EL (cell line): Measurements from ENCODE around the gene CD46.
"Not testable (repeated sequence)": the region's sequence is repeated elsewhere in the genome, so short reads cannot be mapped to it uniquely, and the experiment has no call there.

ENCODE experiments used
- DNase-seq: peaks from one replicate; pipeline ENCODE4 v3.0.0-alpha.2; 2016

CD46 gene

DNA sequence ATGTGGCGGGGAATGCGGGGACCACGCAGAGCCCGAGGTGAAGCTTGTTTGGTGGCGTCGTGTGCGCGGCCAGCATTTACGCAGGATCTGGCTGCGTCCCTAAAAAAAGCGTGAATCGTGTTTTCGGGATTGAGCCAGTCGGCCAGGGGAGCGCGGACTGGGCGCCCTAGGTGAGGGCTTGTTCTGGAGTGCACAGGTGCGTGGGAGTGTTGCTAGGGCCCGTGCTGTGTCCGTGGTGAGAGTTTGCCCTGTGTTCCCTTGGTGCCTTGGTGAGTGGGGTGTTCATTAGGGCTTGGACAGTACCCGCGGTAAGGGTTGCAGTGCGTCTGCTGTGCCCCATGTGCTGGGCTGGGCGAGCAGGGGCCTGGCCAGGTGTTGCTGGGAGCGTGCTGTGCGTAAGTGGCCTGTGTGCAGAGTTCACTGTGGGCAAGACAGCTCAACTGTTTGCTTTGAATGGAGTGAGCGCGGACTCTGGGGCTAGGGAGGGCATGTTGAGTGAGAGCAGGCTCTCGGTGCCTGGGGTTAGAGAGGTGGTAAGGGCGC is 673 bp downstream of the CD46 start:
- DNase-seq = peak; percentile 12

DNA sequence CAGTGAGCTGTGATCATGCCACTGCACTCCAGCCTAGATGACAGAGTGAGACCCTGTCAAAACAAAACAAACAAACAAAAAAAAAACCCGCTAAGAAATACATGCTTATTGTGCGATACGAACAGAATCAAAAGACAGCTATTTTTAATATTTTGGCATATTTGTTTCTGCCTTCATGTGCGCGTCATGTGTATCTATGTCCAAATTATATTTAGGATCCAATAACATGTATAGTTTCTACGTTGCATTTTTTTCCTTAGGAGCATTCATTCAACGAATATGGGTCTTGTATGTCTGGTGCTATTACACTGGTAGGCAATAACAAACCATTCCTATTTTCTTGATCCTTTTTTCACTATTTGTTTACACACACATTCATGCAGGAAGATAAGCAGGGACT is 1.8 kb downstream of the CD46 start:
- no peak for DNase-seq

DNA sequence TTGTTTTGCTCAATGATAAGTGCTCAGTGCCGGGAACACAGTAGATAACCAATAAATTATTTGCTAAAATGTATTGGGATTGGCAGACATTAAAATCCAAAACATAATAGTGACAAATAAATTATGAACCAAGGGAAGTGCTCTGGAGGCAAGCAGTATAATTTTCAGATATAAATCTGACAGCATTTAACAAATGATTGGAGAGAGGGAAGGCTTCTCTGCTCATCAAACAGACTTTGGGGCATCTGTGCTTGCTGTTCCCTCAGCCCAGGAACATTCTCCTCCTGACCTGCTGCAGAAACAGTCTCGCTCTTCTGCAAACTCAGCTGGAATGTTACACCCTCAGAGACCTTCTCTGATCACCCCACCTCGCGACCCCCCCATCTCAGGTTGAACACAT is 2.2 kb downstream of the CD46 start:
- DNase-seq = no peak

DNA sequence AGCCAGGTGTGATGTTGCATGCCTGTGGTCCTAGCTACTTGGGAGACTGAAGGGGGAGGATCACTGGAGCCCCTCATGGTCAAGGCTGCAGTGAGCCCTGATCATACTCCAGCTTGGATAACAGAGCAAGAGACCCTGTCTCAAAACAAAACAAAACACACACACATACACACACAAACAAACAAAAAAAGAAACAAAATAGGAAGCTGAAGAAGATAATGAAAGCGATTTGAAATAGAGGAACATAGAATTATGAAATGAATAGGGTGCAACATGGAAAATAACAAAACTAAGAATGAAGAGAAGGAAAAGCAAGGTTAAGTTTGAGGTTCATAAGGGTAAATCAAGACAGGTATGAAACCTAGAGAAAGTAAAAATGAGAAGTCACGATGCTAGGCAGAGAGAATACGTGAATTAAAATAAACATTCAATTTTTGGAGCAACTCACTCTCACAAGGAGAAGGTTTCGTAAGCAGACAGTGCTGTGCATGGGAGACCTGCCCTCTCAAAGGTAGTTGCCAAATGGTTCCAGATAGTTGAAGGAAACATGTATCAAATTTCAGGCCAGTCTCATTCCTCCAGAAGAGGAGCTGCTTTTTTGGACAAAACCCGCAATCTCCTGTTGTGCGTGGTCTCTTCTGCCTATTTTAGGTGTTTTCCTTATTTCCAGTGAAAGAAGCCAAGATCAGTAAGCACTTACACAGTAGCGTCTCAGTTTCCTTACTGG is 3.3 kb downstream of the CD46 start:
- DNase-seq = no peak

DNA sequence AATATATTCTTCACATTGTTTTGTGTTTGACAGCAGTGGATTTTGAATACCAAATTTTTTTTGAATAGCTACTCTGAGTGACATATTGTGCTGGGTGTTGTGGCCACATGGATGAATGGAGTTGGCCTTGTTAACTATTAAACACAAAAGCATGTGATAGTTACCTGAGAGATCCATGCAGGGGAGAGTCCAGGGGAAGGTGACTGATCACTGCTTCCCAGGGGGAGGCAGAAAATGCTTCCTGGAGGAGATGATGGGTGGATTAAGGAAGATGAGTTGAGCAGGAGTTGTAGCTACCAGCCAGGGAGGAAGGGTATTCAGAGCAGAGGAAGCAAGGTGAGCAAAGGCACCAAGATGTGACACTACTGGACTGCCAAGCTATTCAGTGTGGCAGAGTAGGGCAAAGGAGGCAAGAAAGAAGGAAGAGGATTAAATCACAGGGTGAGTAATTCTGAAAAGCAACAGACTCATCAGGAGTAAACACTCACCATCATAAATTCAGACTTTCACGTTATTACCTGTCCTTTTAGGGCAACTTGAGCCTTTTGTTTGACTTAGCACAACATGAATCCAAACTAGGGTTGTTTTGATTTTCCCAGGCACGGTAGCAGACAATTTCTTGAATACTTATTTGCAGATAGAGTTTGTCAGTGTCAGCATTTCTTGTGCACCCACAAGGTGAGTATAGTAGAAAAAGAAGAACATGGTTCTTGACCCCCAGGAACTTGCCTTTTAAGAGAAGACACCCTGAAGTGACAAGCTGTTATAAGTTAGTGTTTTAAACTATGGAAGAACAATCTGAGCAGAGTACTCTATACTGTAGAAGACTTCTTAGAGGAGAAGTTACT is 4.2 kb downstream of the CD46 start:
- DNase-seq = no peak

DNA sequence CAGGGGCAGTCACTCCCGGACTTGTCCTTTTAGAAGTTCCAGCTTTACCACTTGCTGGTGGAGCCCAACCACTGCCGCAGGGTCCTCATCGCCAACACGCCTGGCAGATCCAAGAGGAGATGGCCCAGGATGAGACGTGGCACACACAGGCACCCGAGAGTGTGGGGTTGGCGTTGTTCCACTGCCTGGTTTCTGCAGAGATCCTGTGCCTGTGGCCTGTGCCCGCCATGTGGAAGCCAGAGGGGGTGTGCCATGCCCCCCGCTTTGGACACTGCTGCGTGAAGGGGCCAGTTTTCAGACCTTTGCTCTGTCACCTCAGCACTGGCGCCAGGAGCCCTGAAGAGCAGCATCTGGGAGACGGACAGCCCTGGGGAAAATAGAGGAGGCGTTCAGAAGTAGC is 10.8 kb downstream of the CD46 start:
- DNase-seq = no peak

DNA sequence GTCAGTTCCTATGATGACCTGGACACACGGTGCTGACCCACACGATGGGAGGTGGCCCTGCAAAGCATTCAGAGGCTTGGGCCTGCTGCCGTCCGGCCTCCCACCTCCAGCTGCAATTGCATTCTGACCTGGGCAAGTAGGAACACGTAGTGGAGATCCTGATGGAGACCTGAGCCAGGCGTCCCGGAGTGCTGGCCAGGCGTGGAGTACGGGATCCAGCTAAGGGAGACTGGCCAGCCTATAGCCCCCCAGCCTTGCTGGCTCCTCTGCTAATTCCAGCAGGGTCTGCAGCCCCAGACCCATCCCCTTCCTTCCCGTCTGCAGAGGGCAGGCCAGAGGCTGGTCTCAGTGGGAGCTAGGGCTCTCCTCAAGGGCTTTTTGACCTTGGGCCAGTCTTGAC is 11.2 kb downstream of the CD46 start:
- DNase-seq = no peak

DNA sequence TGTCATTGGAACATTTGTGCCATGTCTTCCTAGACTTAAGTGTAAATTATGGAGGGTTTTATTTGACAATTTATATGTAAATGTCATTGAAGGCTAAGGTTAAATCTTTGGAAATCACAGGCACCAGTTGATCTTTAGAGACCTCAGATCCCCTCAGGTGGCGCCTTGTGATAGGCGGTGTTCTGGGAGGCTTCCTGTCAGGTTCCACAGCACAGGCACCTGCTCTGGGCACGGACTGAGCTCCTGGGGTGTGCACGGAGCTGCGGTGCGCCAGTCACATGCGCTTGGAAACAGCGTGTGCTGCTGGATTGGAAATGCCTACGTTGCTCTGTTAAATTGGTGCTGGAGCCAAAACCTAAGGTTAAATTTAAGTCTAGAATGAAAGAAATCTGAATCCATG is 12.1 kb downstream of the CD46 start:
- DNase-seq = no peak

DNA sequence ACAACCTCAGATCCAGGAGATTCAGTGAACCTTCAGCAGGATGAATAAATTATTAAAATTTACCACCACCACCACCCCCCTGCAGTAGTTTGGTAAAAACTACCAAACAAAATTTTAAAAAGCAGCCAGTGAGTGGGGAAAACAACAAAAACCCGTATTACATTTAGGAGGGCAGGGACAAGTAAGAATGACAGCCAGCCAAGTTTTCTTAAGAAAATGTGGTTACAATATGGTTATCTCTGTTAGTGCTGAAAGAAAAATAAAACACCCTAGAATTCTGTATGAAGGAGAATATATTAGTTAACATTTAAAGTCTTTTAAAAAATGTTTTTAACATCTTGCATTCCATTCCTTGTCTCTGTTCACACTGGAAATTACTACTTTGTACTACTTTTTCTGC is 14.7 kb downstream of the CD46 start:
- DNase-seq = no peak

DNA sequence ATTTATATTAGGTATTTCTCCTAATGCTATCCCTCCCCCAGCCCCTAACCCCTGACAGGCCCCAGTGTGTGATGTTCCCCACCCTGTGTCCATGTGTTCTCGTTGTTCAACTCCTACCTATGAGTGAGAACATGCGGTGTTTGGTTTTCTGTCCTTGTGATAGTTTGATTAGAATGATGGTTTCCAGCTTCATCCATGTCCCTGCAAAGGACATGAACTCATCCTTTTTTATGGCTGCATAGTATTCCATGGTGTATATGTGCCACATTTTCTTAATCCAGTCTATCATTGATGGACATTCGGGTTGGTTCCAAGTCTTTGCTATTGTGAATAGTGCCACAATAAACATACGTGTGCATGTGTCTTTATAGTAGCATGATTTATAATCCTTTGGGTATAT is 18.7 kb downstream of the CD46 start:
- not testable (repeated sequence) for DNase-seq

DNA sequence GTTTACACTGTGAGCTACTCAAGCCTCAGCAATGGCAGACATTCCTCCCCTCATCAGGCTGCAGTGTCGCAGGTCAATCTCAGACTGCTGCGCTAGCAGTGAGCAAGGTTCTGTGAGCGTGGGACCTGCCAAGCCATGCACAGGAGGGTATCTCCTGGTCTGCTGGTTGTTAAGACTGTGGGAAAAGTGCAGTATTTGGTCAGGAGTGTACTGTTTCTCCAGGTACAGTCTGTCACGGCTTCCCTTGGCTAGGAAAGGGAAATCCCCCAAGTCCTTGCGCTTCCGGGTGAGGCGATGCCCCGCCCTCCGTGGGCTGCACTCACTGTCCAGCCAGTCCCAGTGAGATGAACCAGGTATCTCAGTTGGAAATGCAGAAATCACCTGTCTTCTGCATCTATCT is 24.2 kb downstream of the CD46 start:
- DNase-seq = not testable (repeated sequence)

DNA sequence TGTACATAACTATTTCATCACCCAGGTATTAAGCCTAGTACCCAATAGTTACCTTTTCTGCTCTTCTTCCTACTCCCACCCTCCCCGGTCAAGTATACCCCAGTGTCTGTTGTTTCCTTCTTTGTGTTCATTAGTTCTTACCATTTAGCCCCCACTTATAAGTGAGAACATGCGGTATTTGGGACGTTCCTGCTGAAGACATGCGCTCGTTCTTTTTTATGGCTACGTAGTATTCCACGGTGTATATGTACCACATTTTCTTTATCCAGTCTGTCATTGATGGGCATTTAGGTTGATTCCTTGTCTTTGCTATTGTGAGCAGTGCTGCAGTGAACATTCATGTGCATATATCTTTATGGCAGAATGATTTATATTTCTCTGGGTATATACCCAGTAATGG is 25.6 kb downstream of the CD46 start:
- not testable (repeated sequence) for DNase-seq

DNA sequence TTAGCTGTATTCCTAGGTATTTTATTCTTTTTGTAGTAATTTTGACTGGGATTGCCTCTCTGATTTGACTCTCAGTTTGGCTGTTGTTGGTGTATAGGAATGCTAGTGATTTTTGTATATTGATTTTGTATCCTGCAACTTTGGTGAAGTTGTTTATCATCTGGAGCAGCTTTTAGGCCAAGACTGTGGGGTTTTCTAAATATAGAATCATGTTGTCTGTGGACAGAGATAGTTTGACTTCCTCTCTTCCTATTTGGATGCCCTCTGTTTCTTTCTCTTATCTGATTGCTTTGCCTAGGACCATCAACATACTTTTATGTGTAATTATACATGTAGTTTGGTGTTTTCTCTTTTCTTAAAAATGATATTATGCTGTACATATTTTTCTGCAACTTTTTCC is 27.2 kb downstream of the CD46 start:
- no peak for DNase-seq

DNA sequence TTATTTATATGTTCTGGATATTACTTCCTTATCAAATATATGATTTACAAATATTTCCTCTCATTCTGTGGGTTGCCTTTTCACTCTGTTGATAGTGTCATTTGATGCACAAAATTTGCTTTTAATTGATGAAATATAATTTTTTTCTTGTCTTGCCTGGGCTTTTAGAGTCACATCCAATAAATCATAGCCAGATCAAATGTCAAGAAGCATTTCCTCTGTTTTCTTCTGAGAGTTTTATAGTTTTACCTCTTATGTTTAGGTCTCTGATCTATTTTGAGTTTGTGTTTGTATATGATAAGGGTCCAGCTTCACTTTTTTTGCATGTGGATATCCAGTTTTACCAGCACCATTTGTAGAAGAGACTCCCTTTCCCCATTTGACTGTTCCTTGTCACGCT is 29.5 kb downstream of the CD46 start:
- DNase-seq = no peak

DNA sequence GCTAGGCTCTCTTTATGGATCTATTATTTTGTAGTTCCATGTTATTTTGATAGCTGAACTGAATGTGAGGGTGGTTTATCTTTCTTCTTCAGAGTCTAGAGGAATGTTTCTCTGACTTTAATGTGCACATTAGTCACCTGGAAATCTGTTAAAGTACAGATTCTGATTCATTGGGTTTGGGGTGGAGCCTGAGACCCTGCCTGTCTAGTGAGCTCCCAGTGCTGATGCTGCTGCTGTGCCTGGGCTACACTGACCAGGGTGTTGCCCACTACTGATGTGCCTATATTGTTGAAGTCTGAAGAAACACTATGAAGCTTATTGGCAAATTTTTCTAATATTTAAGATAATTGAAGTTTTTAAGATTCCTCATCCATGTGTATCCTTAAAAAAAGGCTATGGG is 35.9 kb downstream of the CD46 start:
- DNase-seq = peak; percentile 60

DNA sequence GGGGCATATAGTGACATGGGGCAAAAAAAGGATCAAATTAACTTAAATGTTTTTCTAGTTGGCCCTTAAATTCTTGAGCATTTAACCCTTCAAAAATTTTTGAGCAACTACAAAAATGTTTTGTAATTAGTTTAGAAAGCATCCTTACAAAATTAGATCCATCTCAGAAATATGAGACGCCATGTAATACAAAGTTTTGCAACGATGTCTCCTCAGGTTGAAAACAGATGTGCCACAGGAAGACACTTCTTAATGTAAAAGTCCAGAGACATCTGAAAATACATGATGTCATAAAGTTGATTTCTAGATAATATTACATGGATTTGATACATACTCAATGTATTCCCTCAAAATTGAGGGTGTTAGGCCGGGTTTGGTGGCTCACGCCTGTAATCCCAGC is 37.5 kb downstream of the CD46 start:
- DNase-seq = no peak

DNA sequence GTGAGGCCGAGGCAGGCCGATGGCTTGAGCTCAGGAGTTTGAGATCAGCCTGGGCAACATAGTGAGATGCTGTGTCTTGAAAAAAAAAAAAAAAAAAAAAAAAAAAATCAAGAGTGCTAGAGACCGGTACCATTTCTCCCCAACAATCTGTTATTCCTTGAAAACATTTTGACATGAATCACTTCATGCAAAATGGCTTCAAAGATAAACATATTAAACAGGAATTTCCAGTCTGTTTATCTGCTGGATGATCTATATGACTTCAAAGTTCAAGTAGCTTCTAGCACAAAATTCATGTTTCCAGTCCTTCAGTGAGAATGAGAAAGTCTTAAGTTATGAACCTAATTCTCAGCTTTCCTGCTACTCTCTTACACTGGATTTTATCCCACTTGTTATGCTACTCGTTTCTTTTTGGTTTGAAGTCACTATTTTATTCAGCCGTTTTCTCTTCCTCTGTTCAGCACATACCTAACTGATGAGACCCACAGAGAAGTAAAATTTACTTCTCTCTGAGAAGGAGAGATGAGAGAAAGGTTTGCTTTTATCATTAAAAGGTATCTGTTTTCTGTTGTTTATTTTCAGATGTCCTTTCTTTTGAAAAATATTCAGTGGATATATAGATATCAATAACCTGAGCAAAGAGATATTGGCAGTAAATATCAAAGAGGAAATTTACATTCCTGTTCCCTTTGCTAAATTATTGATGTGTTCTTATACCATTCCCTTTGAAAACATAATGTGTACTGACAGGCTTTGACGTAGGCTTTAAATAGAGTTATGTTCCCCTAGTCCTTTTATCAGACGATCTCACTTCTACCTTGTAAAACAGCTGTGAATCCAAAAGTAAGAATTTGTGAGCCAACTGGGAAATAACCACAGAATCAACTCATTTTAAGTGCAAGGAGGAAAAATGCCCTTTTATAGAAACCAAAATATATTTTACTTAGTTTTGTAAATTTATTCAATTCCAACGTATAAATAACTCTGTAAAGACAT is 38.2 kb downstream of the CD46 start:
- DNase-seq = peak; percentile 55

DNA sequence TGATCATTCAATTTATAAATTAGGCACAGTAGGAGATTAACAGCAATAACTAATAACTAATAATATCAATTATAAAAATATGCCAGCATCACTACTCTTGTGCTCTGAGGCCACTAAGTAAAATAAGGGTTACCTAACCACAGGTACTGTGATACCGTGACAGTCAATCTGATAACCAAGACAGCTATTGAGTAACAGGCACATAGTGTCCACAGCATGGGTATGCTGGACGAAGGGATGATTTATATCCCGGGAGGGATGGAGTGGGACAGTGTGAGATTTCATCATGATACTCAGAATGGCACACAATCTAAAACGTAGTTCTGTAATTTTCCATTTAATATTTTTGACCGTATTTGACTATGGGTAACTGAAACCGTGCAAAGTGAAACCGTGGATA is 39.4 kb downstream of the CD46 start:
- DNase-seq = no peak

DNA sequence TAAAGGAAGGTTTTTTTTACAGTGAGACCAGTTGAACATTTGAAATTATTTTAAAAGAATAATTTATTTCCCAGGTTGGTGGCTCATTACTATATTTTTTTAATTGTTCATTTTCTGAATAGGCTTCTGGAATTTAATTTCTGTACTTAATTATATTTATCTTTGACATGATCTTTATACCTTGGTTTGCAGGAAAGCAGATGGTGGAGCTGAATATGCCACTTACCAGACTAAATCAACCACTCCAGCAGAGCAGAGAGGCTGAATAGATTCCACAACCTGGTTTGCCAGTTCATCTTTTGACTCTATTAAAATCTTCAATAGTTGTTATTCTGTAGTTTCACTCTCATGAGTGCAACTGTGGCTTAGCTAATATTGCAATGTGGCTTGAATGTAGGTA is 41.5 kb downstream of the CD46 start:
- no peak for DNase-seq

DNA sequence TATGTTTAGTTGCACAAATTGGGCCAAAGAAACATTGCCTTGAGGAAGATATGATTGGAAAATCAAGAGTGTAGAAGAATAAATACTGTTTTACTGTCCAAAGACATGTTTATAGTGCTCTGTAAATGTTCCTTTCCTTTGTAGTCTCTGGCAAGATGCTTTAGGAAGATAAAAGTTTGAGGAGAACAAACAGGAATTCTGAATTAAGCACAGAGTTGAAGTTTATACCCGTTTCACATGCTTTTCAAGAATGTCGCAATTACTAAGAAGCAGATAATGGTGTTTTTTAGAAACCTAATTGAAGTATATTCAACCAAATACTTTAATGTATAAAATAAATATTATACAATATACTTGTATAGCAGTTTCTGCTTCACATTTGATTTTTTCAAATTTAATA is 43.0 kb downstream of the CD46 start:
- DNase-seq = no peak

DNA sequence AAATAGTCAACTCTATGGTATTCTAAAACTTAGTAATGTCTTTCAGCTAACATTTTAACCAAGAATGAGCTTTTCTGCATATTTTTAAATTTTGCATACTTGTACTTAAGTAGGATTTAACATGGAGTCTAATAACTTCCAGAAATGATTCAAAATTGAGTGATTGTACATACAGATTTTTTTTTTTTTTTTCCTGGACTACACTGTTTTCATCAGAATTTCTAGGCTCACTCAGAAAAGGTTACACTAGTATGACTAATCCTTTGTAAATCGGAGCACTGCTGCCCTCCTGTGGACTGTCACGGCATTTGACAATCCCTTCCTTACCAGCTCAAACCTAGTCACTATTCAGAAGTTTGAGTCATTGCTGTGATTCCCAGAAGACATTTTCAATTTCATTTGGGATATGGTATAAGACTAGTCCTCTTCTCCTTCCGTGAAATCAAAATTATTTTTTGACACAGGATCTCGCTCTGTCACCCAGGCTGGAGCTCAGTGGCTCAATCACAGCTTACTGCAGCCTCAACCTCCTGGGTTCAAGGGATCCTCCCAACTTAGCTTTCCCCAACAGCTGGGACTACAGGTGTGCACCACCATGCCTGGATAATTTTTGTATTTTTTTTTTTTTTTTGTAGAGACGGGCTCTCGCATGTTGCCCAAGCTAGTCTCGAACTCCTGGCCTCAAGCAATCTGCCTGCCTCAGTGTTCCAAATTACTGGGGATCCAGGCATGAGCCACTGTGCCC is 45.5 kb downstream of the CD46 start:
- DNase-seq = peak; percentile 87

DNA sequence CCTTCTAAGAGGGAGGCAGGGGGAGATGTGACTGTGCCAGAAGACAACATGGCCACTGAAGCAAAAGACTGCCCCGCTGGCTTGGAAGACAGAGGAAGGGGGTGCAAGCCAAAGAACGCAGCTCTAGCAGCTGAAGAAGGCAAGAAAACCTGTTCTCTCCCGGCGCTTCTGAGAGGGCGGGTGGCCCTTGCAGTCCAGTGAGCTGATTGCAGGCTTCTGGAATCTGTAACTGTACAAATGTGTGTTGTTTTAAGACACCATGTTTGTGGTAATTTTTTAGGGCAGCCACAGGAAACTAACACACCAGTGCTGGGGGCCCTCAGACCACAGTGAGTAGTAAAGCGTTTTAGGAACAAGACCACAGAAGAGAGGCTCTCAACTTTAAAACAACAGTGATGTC is 47.0 kb downstream of the CD46 start:
- peak; percentile 40 for DNase-seq
